GM20000 (cell line): Measurements from ENCODE around the gene OR6S1.

Experiments used
- DNase-seq: peaks from one replicate; pipeline ENCODE4 v3.0.0; 2012; ENCODE audit warnings: low spot score
- TF ChIP-seq, protein P1 (sequence below): IDR thresholded peaks from 2 replicates; pipeline ENCODE4 v1.5.1; 2012; ENCODE audit warnings: mild to moderate bottlenecking, control low read depth; ENCODE audit errors: extremely low read depth, missing control alignments

The OR6S1 gene

GRCh38 chr14:20618271-20618749, 23.2 kb downstream of the OR6S1 start:
- TF ChIP-seq, protein P1, sequence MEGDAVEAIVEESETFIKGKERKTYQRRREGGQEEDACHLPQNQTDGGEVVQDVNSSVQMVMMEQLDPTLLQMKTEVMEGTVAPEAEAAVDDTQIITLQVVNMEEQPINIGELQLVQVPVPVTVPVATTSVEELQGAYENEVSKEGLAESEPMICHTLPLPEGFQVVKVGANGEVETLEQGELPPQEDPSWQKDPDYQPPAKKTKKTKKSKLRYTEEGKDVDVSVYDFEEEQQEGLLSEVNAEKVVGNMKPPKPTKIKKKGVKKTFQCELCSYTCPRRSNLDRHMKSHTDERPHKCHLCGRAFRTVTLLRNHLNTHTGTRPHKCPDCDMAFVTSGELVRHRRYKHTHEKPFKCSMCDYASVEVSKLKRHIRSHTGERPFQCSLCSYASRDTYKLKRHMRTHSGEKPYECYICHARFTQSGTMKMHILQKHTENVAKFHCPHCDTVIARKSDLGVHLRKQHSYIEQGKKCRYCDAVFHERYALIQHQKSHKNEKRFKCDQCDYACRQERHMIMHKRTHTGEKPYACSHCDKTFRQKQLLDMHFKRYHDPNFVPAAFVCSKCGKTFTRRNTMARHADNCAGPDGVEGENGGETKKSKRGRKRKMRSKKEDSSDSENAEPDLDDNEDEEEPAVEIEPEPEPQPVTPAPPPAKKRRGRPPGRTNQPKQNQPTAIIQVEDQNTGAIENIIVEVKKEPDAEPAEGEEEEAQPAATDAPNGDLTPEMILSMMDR = no peak
- DNase-seq = no peak

GRCh38 chr14:20617138-20618003, 24.1 kb downstream of the OR6S1 start:
- TF ChIP-seq, protein P1 = no peak
- DNase-seq = peak; percentile 27

DNA sequence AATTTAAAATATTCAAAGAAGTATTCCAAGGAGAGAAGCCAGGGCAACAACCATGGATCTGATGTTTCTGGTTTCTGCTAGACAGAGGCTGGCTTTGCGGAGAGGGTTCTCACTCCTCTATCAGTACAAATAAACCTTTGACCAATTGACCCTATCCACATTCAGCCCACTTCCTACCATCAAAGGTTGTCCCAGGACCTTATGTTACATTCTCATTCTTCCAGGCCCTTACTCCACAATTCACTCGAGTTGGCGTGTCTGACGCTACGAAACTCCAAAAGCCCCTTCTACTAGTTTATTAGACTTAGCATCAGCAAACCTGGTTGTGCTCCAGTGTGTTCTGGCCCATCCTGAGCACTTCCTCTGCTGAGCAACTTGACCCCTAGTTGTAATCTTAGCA, 25.5 kb downstream of the OR6S1 start:
- TF ChIP-seq, protein P1 = no peak
- DNase-seq = no peak

GRCh38 chr14:20614038-20614840, 27.3 kb downstream of the OR6S1 start:
- DNase-seq = no peak
- TF ChIP-seq, protein P1 = no peak

DNA sequence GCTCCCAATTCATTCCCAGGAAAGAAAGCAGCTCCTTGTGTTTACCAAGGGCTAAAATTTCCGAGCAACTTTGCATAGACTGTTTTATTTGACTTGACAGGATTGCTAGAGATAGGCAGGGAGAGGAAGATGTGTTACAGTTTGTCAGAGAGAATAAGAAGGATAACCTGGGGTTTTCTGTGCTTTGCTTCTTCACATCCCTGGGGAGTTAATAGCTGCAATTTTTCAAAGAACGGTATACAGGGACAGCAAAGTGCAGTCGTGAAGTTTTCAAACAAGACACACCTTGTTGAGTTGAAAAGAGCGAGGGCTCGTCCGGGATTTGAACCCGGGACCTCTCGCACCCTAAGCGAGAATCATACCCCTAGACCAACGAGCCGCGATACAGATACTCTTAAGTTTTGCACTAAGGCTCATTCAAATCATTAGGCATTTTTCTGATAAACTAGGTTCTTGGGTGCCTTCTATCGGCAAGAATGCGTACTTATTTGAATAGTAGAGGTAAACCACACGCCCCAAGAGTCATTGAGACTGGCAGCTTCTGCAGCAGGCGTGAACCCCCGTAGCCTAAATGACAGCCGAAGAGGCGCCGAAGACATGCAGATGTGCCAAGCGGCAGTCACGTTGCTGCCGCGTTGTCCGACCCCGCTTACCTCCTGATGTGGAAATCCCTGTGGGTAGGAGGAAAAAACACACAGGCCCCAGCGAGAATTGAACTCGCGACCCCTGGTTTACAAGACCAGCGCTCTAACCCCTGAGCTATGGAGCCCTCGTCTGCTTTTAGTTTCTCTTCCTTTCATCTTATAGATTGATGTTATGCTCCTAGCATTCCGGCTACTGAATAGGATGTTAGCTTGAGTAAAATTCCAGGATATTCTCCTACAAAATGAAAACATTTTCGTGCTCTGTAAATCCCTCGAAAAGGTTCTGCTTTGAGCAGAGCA, 28.1 kb downstream of the OR6S1 start:
- TF ChIP-seq, protein P1 = peak; percentile 42
- DNase-seq = peak; percentile 74

- DNase-seq = peak; percentile 42
Measured at GRCh38 chr14:20612403-20612802, 29.1 kb downstream of the OR6S1 start.

More at GRCh38 chr14:20612403-20612802, 29.1 kb downstream of the OR6S1 start:
- TF ChIP-seq, protein P1 = no peak
